K562 (cell line): ENCODE results near the gene NEIL1. TPM values are rescaled to one million over a fixed set of nuclear protein-coding genes. Genes with fewer than 3 reads are reported as not detected.

ENCODE experiments used
- ATAC-seq: fragments of 200-7000 bp; cut with Tn5 transposase; 3 replicates; pipeline ENCODE4 v1.9.1; 2020; ENCODE audit warnings: moderate library complexity
- BruUV-seq: library from RNA; stranded (reverse); fragments of 400-500 nt; replicated peaks from 2 replicates; lab custom pipeline; 2021; lab: Mats Ljungman, UMichigan
- CTCF ChIA-PET: fragments of 300-600 bp; formaldehyde crosslinking; extraction: SDS; loops from one replicate; lab custom pipeline; 2021; ENCODE audit warnings: low intra/inter-chr PET ratio; lab: Yijun Ruan, JAX
- POLR2A ChIA-PET: fragments of 300-600, 350-650 bp; sonication (Branson Sonifier 250); formaldehyde crosslinking; extraction: SDS; loops from one replicate; lab custom pipeline; 2021; ENCODE audit warnings: antibody characterized with exemption, inconsistent platforms; lab: Yijun Ruan, JAX
- DNase-seq, 4 experiments: peaks; one replicate each; pipeline versions ENCODE4 v3.0.0 to v3.0.0-alpha.2; 2011 to 2018; ENCODE audit warnings: low spot score in 3 of 4, mixed read lengths in 3 of 4; ENCODE audit errors: extremely low read depth in 1 of 4
- FAIRE-seq: peaks from 2 replicates; lab custom pipeline; 2011; peaks lifted over from hg19 to GRCh38; lab: Jason Lieb, UNC
- H2AFZ ChIP-seq: 2 replicates; pipeline ENCODE4 v1.6.0; 2011; ENCODE audit warnings: low read depth, low read length, control low read depth, inconsistent platforms
- H3K27ac ChIP-seq: fragments of 200-600 bp; 3 replicates; pipeline ENCODE4 v1.8.0; 2011; ENCODE audit warnings: low read depth, mild to moderate bottlenecking, control low read depth, inconsistent platforms, low read length, moderate library complexity, mixed read lengths; ENCODE audit errors: extremely low read depth
- H3K27me3 ChIP-seq, 2 experiments: fragments of 300-600 bp in 1 of 2; 2 replicates in 1 of 2; 3 replicates in 1 of 2; pipeline versions ENCODE4 v1.6.0 to v1.8.0; 2011; ENCODE audit warnings: inconsistent platforms in 2 of 2, low read length in 2 of 2, mild to moderate bottlenecking in 1 of 2, mixed read lengths in 1 of 2, moderate library complexity in 1 of 2; ENCODE audit not compliant: control insufficient read depth in 2 of 2, insufficient read depth in 2 of 2
- H3K36me3 ChIP-seq: fragments of 300-600 bp; 3 replicates; pipeline ENCODE4 v1.8.0; 2011; ENCODE audit warnings: mild to moderate bottlenecking, low read length, inconsistent platforms; ENCODE audit not compliant: control insufficient read depth, insufficient read depth
- H3K4me1 ChIP-seq, 2 experiments: fragments of 200-600 bp in 1 of 2; replicated peaks in 1 of 2; 2 replicates in 1 of 2; 3 replicates in 1 of 2; pipeline versions ENCODE4 v1.5.1 to v1.8.0; 2011; ENCODE audit warnings: inconsistent platforms in 2 of 2, low read length in 2 of 2, mild to moderate bottlenecking in 1 of 2, mixed read lengths in 1 of 2, moderate library complexity in 1 of 2; ENCODE audit not compliant: control insufficient read depth in 2 of 2, insufficient read depth in 2 of 2
- H3K4me2 ChIP-seq: 2 replicates; pipeline ENCODE4 v1.6.1; 2011; ENCODE audit warnings: low read length, control low read depth, inconsistent platforms, mixed read lengths; ENCODE audit not compliant: insufficient read depth
- H3K4me3 ChIP-seq: fragments of 200-600 bp; sonication (generic), shearing (Covaris generic); 2 replicates; pipeline ENCODE4 v1.5.1; 2016; ENCODE audit warnings: control low read depth, inconsistent platforms
- H3K79me2 ChIP-seq: fragments of 200-600 bp; 3 replicates; pipeline ENCODE4 v1.8.0; 2011; ENCODE audit warnings: low read length, inconsistent platforms; ENCODE audit not compliant: control insufficient read depth, insufficient read depth
- H3K9ac ChIP-seq, 2 experiments: 2 replicates each; pipeline versions ENCODE4 v1.6.0 to v1.6.1; 2011; ENCODE audit warnings: low read depth in 2 of 2, low read length in 2 of 2, control low read depth in 1 of 2, inconsistent platforms in 1 of 2, mild to moderate bottlenecking in 1 of 2, mixed read lengths in 1 of 2; ENCODE audit not compliant: insufficient read depth in 1 of 2
- H3K9me1 ChIP-seq: one replicate; pipeline ENCODE4 v1.6.0; 2011; ENCODE audit warnings: inconsistent platforms, mild to moderate bottlenecking, low read length, moderate library complexity; ENCODE audit not compliant: control insufficient read depth, insufficient read depth
- H3K9me3 ChIP-seq: replicated peaks from 2 replicates; pipeline ENCODE4 v1.5.1; 2011; ENCODE audit warnings: low read depth, low read length, inconsistent platforms; ENCODE audit not compliant: control insufficient read depth, insufficient read depth
- H4K20me1 ChIP-seq: replicated peaks from 2 replicates; pipeline ENCODE4 v1.6.1; 2011; ENCODE audit warnings: low read length, inconsistent platforms, mixed read lengths; ENCODE audit not compliant: control insufficient read depth, insufficient read depth
- CBX3 ChIP-seq, 2 experiments: IDR thresholded peaks; 1 replicate in 1 of 2; 2 replicates in 1 of 2; pipeline ENCODE4 v1.6.1; 2012; ENCODE audit warnings: inconsistent platforms in 2 of 2, low read length in 2 of 2, borderline replicate concordance in 1 of 2, control low read depth in 1 of 2
- RAD21 ChIP-seq, 2 experiments: fragments of 250-450 bp in 1 of 2; fragments of 450-650 bp in 1 of 2; sonication (Bioruptor Pico) in 1 of 2; formaldehyde crosslinking in 1 of 2; IDR thresholded peaks in 1 of 2; conservative IDR thresholded peaks in 1 of 2; 2 replicates each; pipeline versions ENCODE4 v1.4.0 to v1.8.0; 2020 to 2022; ENCODE audit warnings: mild to moderate bottlenecking in 2 of 2, moderate library complexity in 1 of 2
- WGBS: fragments of 100-300 bp; shearing (Covaris generic); methylation state at CpG from one replicate; pipeline ENCODE4 v1.1.6; 2016; ENCODE audit warnings: low coverage, mixed read lengths; ENCODE audit not compliant: insufficient coverage; ENCODE audit errors: missing lambda C conversion rate; 5-methylcytosine and 5-hydroxymethylcytosine counted together
- in situ Hi-C: fragments of 300-500 bp; cut with MboI; formaldehyde crosslinking; loops from 4 replicates; pipeline ENCODE4 v1.15.0; 2018; ENCODE audit warnings: inconsistent platforms, mixed read lengths
- intact Hi-C: fragments of 100-400 bp; cut with micrococcal nuclease; formaldehyde crosslinking; loops from 2 replicates; pipeline ENCODE4 v1.14.2; 2022
- polyA plus RNA-seq, 8 experiments: library from polyadenylated mRNA; depleted of rRNA in 4 of 8; stranded (reverse) in 5 of 8; unstranded in 3 of 8; fragments of >200 nt; fragmentation: Nextera tagmentation in 2 of 8; fragmentation: Illumina TruSeq in 1 of 8; extraction: Ambion mirVana in 2 of 8; extraction: Trizol in 1 of 8; gene quantifications; 2 replicates each; pipeline versions ENCODE4 v1.2.1 to v1.2.3, GENCODE V29; 2011 to 2014; ENCODE audit warnings: inconsistent platforms in 1 of 8, missing spikeins in 1 of 8
- total RNA-seq, 7 experiments: library from RNA; depleted of rRNA in 6 of 7; stranded (reverse); fragments of >200 nt in 6 of 7; fragmentation: Illumina TruSeq in 2 of 7; extraction: Trizol in 2 of 7; gene quantifications; 2 replicates each; pipeline versions ENCODE4 v1.2.1 to v1.2.3, GENCODE V29; 2011 to 2021; ENCODE audit warnings: low replicate concordance in 1 of 7
- TF ChIP-seq, protein P1 (sequence below), 3 experiments: IDR thresholded peaks in 2 of 3; conservative IDR thresholded peaks in 1 of 3; 2 replicates each; pipeline ENCODE4 v1.5.1; 2011 to 2012; ENCODE audit warnings: low read length in 3 of 3, mild to moderate bottlenecking in 3 of 3, control low read depth in 2 of 3, improper control_type of control experiment in 1 of 3, inconsistent platforms in 1 of 3, low read depth in 1 of 3, mixed read lengths in 1 of 3, moderate library complexity in 1 of 3; ENCODE audit not compliant: insufficient read depth in 2 of 3

The NEIL1 gene
- total and polyA plus RNA-seq, 9 of the 15 experiments (the other 6 are each of a cell fraction or from before 2014, with no cell fraction given), result 0.14 to 4.3 (median 2.4) TPM

GRCh38 chr15:75328493-75329314, 18.1 kb upstream of the NEIL1 start:
- H3K4me1 ChIP-seq, result no peaks in the 10 kb centered on the region; a peak in 1 of 5 replicates
- intact Hi-C loops, result no loop called here
- no TSS peak for BruUV-seq
- FAIRE-seq, result no peak
- TF ChIP-seq RAD21 (CRISPR knock-in tag; conservative IDR thresholded peaks at IDR 0.05 in 1 of 2, IDR thresholded peaks at IDR 0.05 in 1 of 2) (peak in 1 of 2 experiments; percentile 36; a peak in 2 of 4 replicates), CBX3 (IDR thresholded peaks at IDR 0.05; ENCODE audit: borderline replicate concordance in 1 of 2, low read length in 2 of 2) (no peak)
- TF ChIP-seq, protein P1, sequence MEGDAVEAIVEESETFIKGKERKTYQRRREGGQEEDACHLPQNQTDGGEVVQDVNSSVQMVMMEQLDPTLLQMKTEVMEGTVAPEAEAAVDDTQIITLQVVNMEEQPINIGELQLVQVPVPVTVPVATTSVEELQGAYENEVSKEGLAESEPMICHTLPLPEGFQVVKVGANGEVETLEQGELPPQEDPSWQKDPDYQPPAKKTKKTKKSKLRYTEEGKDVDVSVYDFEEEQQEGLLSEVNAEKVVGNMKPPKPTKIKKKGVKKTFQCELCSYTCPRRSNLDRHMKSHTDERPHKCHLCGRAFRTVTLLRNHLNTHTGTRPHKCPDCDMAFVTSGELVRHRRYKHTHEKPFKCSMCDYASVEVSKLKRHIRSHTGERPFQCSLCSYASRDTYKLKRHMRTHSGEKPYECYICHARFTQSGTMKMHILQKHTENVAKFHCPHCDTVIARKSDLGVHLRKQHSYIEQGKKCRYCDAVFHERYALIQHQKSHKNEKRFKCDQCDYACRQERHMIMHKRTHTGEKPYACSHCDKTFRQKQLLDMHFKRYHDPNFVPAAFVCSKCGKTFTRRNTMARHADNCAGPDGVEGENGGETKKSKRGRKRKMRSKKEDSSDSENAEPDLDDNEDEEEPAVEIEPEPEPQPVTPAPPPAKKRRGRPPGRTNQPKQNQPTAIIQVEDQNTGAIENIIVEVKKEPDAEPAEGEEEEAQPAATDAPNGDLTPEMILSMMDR (IDR thresholded peaks at IDR 0.05 in 2 of 3, conservative IDR thresholded peaks at IDR 0.05 in 1 of 3; ENCODE audit: insufficient read depth in 2 of 3, low read depth in 1 of 3, low read length in 3 of 3), result peak; percentile 20 to 33 (median 28); a peak in 3 of 6 replicates
- TF ChIP-seq, all 486 proteins: peak for 2
- Histone ChIP-seq H3K4me2 (no peak overlapping the region), H3K27ac (no peak overlapping the region), H3K27me3 (no peaks in the 10 kb centered on the region), H3K9me3 (no peaks in the 10 kb centered on the region), H3K9me1 (no peaks in the 10 kb centered on the region), H3K79me2 (no peaks in the 10 kb centered on the region), H3K9ac (peak overlapping the region in 1 of 2 experiments; percentile 45; a peak in 1 of 4 replicates), H2AFZ (no peak overlapping the region), H4K20me1 (no peaks in the 10 kb centered on the region), H3K36me3 (no peaks in the 10 kb centered on the region), H3K4me3 (no peak overlapping the region)
- 42% methylated on average over 9 of the region's 10 CpGs for WGBS
- peak; percentile 79 for ATAC-seq
- peak in 1 of 4 experiments; percentile 16 for DNase-seq
- POLR2A ChIA-PET, result interaction anchor here (0.6 to 0.7 kb wide), 2 partner anchors 263 to 356 kb away, joined by 3 read pairs; no protein-coding TSS in a partner anchor
- in situ Hi-C loops, result loop anchor here (10.0 kb wide), 1 partner anchor 786 kb away; no protein-coding TSS in a partner anchor
- CTCF ChIA-PET, result interaction anchor here (1.0 kb wide), 1 partner anchor 355 kb away, joined by 3 read pairs; no protein-coding TSS in a partner anchor
